IPS DF 4.7 (cell line): ENCODE results near the gene BUD13.
"Not testable (repeated sequence)": the region's sequence is repeated elsewhere in the genome, so short reads cannot be mapped to it uniquely, and the experiment has no call there.

Experiments
- DNase-seq: peaks from one replicate; pipeline ENCODE4 v3.0.0-alpha.2; 2013; ENCODE audit warnings: low spot score; ENCODE audit errors: extremely low read depth

Gene BUD13

GRCh38 chr11:116762132-116762531 is 10.7 kb downstream of the BUD13 start:
- DNase-seq, result no peak

- DNase-seq, result not testable (repeated sequence)
Observed at GRCh38 chr11:116756044-116756443, 16.7 kb downstream of the BUD13 start.

GRCh38 chr11:116750070-116750718 is 22.6 kb downstream of the BUD13 start:
- no peak for DNase-seq

GRCh38 chr11:116742104-116742503 is 30.7 kb downstream of the BUD13 start:
- DNase-seq, result no peak

GRCh38 chr11:116740741-116741140 is 32.0 kb downstream of the BUD13 start:
- no peak for DNase-seq

- DNase-seq, result no peak
Observed at GRCh38 chr11:116738975-116739374, 33.8 kb downstream of the BUD13 start.

GRCh38 chr11:116736763-116737162 is 36.0 kb downstream of the BUD13 start:
- no peak for DNase-seq

- no peak for DNase-seq
Observed at GRCh38 chr11:116733969-116734508, 38.7 kb downstream of the BUD13 start.

GRCh38 chr11:116733043-116733755 is 39.6 kb downstream of the BUD13 start:
- no peak for DNase-seq

GRCh38 chr11:116732271-116733042 is 40.3 kb downstream of the BUD13 start:
- DNase-seq, result peak; percentile 87

GRCh38 chr11:116731821-116732220 is 41.0 kb downstream of the BUD13 start:
- no peak for DNase-seq

GRCh38 chr11:116731097-116731761 is 41.6 kb downstream of the BUD13 start:
- no peak for DNase-seq

- no peak for DNase-seq
Observed at GRCh38 chr11:116730601-116731000, 42.2 kb downstream of the BUD13 start.

- no peak for DNase-seq
Observed at GRCh38 chr11:116730241-116730561, 42.6 kb downstream of the BUD13 start.

GRCh38 chr11:116729501-116730240 is 43.1 kb downstream of the BUD13 start:
- DNase-seq, result no peak

GRCh38 chr11:116727990-116728389 is 44.8 kb downstream of the BUD13 start:
- DNase-seq, result no peak

GRCh38 chr11:116725434-116726221 is 47.2 kb downstream of the BUD13 start:
- DNase-seq, result no peak

- DNase-seq, result no peak
Observed at GRCh38 chr11:116724813-116725212, 48.0 kb downstream of the BUD13 start.

- DNase-seq, result no peak
Observed at GRCh38 chr11:116723511-116723910, 49.3 kb downstream of the BUD13 start.

- DNase-seq, result no peak
Observed at GRCh38 chr11:116721988-116722387, 50.8 kb downstream of the BUD13 start.
